ENCODE measurements around the gene EFR3B.

DNA sequence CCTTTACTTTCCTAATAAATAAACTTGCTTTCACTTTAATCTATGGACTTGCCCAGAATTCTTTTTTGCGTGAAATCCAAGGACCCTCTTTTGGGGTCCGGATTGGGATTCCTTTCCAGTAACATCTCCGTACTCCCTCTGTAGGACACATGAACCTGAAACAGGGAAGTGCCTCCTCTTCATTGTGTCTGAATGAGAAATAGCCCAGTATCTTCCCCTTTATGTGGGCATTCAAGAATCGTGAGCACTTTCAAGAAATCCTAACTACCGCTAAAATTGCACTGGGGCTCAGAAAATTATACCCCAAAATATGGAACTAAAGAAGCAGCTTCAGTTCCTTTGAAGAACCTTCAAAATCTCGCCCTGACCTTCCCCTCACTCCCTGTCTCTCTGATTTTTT lies 134.3 kb downstream of the EFR3B start:
- TF ChIP-seq EZH2 (IDR thresholded peaks at IDR 0.05; ENCODE audit: low read depth): no peak
- TF ChIP-seq, protein P1, sequence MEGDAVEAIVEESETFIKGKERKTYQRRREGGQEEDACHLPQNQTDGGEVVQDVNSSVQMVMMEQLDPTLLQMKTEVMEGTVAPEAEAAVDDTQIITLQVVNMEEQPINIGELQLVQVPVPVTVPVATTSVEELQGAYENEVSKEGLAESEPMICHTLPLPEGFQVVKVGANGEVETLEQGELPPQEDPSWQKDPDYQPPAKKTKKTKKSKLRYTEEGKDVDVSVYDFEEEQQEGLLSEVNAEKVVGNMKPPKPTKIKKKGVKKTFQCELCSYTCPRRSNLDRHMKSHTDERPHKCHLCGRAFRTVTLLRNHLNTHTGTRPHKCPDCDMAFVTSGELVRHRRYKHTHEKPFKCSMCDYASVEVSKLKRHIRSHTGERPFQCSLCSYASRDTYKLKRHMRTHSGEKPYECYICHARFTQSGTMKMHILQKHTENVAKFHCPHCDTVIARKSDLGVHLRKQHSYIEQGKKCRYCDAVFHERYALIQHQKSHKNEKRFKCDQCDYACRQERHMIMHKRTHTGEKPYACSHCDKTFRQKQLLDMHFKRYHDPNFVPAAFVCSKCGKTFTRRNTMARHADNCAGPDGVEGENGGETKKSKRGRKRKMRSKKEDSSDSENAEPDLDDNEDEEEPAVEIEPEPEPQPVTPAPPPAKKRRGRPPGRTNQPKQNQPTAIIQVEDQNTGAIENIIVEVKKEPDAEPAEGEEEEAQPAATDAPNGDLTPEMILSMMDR (conservative IDR thresholded peaks at IDR 0.05): no peak

Measured in PC-9 (cell line).